HG03342 (cell line): Measurements from ENCODE around the gene PPIP5K1.
"Not testable (repeated sequence)": the region's sequence is repeated elsewhere in the genome, so short reads cannot be mapped to it uniquely, and the experiment has no call there.

ENCODE experiments used
- ATAC-seq: cut with Tn5 transposase; IDR thresholded peaks from one replicate; pipeline ENCODE4 v1.9.1; 2021; ENCODE audit warnings: mild to moderate bottlenecking, moderate library complexity; ENCODE audit not compliant: unreplicated experiment

PPIP5K1 gene

GRCh38 chr15:43547539-43547938 lies 42.5 kb downstream of the PPIP5K1 start:
- ATAC-seq: no peak

- ATAC-seq: no peak
These were observed 44.6 kb downstream of the PPIP5K1 start for GRCh38 chr15:43545426-43545825.

GRCh38 chr15:43544266-43544665 lies 45.7 kb downstream of the PPIP5K1 start:
- ATAC-seq: no peak

GRCh38 chr15:43541785-43542184 lies 48.2 kb downstream of the PPIP5K1 start:
- no peak for ATAC-seq

GRCh38 chr15:43538091-43538490 lies 51.9 kb downstream of the PPIP5K1 start:
- ATAC-seq: no peak

- no peak for ATAC-seq
These were observed 55.1 kb downstream of the PPIP5K1 start for GRCh38 chr15:43534897-43535296.

GRCh38 chr15:43532826-43533225 lies 57.2 kb downstream of the PPIP5K1 start:
- ATAC-seq: not testable (repeated sequence)

- ATAC-seq: no peak
These were observed 58.9 kb downstream of the PPIP5K1 start for GRCh38 chr15:43531018-43531670.

GRCh38 chr15:43529587-43530345 lies 60.2 kb downstream of the PPIP5K1 start:
- ATAC-seq: no peak

GRCh38 chr15:43529141-43529540 lies 60.9 kb downstream of the PPIP5K1 start:
- ATAC-seq: no peak

- no peak for ATAC-seq
These were observed 61.4 kb downstream of the PPIP5K1 start for GRCh38 chr15:43528542-43529007.

GRCh38 chr15:43527802-43528541 lies 62.0 kb downstream of the PPIP5K1 start:
- no peak for ATAC-seq

GRCh38 chr15:43527016-43527801 lies 62.8 kb downstream of the PPIP5K1 start:
- no peak for ATAC-seq

- ATAC-seq: no peak
These were observed 63.6 kb downstream of the PPIP5K1 start for GRCh38 chr15:43526261-43526930.

- ATAC-seq: no peak
These were observed 64.9 kb downstream of the PPIP5K1 start for GRCh38 chr15:43525131-43525530.

- ATAC-seq: no peak
These were observed 65.7 kb downstream of the PPIP5K1 start for GRCh38 chr15:43524254-43524845.

- no peak for ATAC-seq
These were observed 66.4 kb downstream of the PPIP5K1 start for GRCh38 chr15:43523646-43524045.

- no peak for ATAC-seq
These were observed 67.8 kb downstream of the PPIP5K1 start for GRCh38 chr15:43522247-43522646.

GRCh38 chr15:43521419-43521818 lies 68.6 kb downstream of the PPIP5K1 start:
- ATAC-seq: no peak

GRCh38 chr15:43520138-43520537 lies 69.9 kb downstream of the PPIP5K1 start:
- ATAC-seq: no peak
